ENCODE data around the gene RNF144A.

The RNF144A gene

GRCh38 chr2:7009207-7009911 lies 92.1 kb downstream of the RNF144A start:
- intact Hi-C loops (cut with DNase I), result no loop called here
- peak in 12 of 42 donors; percentile 16 to 69 (median 54) for DNase-seq

DNA sequence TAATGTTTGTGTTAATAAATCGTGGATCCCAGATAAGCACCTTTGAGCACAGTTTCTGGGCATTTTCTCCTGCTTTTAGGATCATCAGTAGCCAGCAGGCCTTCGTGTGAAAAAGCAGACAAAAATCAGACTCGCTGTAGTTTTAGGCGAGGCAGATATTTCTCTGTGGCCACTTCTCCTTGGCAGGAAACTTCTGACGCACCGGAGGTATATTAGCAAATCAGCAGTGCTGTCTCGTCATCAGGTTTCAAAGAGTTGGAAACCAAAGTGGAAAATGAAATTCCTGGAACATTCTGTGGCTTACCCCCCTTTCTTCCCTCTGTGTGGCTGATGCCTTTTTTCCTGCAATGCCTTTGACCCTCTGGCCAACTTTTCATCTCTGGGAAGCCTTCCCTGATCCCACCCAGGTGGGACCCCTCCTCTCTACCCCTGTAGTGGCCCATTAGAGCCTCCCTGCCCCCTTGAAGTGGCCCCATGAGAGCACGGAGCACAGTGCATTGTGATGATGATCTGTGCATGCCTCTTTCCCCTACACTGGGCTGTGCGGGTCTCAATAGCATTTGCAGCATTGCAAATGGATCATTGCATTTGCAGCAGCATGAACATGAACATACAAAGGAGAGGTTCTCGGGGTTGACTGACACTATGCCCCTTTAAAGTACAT lies 93.3 kb downstream of the RNF144A start:
- intact Hi-C loops (cut with DNase I), result no loop called here
- DNase-seq, result peak in 2 of 42 donors; percentile 7 to 17

DNA sequence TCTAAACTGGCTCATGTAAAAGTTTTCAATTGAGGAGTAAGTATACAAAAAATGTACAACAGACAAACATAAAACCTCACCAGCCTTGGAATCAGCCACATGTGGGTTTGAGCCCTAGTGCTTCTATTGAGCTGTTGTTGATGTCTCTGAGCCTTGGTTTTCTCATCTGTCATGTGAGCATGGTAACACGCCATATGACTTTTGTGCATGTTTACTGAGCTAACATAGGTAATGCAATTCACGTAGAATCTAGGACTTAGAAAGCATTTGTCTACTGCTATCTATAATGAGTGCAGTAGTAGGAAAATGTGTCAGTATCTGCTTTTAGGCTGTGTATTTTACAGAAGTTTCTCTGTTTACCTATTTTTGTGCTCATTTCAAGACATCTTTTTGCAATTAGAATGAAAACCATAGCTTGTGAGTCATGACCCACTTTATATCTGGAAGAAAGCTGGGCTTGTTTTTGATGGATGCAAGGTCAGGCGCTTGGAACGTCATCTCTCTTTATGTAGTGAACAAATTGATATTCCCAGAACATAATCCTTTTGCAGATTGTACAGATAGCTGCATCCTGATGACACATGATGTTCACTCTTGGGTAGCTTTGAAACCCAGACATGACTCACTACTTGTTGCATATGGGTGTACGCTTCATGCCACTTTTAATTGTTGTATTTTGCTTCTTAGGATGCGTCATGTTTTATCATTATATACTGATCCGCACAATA lies 94.3 kb downstream of the RNF144A start:
- peak in 14 of 42 donors; percentile 18 to 82 (median 64) for DNase-seq
- intact Hi-C loops (cut with DNase I), result no loop called here

GRCh38 chr2:7012141-7012764 lies 95.0 kb downstream of the RNF144A start:
- DNase-seq, result peak in 36 of 42 donors; percentile 52 to 86 (median 71)
- intact Hi-C loops (cut with DNase I), result no loop called here

DNA sequence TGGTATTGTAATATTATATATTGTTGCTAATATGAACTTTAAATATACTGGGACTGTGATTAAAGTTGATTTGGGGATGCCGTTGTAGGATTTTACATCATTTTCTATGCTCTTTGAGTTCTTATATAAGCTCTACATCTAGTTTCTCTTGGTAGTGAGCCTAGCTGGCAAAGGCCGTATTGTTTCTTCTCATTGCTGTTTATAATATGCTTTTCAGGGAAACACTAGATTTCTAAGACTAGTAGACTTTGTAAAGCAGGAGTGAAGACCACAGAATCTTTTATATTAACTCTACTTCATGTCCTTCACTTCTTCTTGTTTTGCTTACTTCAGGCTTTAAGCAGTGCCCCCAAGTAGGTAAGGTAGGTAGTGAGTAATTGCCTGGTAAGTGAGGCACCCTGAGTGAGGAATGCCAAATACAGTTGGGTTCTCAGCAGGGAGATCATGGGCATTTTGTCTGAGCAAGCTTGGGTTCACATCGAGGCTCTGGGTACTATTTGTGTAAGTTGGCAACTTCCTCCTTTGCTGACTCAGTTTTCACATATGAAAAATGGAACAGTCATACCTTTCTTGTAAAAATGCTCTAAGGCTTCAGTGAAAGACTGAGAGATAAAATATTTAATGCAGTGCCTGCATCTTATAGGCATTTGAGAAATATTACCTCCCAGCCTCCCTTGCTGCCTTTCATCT lies 96.4 kb downstream of the RNF144A start:
- peak in 2 of 42 donors; percentile 4 to 13 for DNase-seq
- intact Hi-C loops (cut with DNase I), result no loop called here

DNA sequence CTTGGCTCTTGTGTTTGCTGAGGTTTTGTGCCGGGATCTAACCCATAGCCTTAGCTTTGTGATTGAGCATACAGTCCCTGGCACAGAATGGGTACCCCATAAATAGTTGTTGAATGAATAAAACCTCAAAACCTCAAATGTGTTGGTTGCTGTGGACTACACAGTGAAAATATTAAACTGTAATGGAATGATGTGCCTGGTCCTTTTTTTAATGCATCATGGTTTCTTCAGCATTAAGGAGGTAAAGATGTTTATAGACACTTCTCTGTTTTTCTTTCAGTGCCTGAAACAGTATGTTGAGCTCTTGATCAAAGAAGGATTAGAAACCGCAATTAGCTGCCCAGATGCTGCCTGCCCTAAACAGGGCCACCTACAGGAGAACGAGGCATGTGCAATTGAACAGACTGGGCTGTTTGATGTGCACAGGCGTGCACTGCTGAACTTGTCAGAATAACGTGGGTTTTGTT lies 97.0 kb downstream of the RNF144A start:
- peak in 33 of 42 donors; percentile 40 to 86 (median 72) for DNase-seq
- intact Hi-C loops (cut with DNase I), result no loop called here

DNA sequence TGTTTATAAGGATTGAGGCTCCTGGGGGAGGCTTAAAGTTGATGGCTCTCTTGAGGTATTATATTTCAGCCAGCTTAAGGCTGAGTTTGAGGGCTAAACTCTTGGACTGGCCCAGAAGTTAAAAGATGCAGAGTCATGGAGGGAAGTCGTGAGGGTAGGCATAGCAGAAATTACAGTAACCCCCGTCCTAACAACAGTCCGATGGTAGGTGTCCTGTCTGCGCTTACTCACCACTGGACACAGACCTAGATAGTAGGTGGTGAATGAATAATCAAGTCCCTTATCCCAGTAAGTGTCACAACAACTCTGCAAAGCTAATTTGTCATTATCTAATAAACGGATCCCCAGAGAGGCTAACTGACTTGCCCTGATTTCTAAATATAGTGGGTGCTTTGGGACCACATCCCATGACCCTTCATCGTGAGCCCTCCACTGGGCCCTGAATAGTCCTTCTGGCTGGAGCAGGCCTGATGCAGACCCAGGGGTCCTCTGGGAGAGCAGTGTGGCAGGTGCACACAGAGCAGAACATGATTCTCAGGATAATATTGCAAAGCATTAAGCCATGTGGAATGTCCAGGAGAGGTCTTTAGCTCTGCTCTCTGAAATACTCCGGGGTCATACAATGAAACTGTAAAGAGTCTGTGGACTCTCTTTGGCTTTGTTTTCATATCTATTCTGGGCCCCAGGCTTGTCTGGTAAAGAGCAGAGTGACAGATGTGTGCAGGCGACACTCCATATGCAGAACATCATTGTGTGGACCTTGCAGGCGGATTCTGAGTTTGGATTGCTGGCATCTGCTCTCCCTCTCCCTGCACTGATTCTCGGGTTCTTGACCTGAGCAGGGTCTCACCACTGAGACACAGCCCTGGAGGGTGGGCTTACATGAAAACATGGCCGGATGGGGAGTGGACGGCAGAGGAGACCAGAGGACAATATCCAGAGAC lies 98.1 kb downstream of the RNF144A start:
- DNase-seq, result peak in 5 of 42 donors; percentile 7 to 35 (median 19)
- intact Hi-C loops (cut with DNase I), result no loop called here

DNA sequence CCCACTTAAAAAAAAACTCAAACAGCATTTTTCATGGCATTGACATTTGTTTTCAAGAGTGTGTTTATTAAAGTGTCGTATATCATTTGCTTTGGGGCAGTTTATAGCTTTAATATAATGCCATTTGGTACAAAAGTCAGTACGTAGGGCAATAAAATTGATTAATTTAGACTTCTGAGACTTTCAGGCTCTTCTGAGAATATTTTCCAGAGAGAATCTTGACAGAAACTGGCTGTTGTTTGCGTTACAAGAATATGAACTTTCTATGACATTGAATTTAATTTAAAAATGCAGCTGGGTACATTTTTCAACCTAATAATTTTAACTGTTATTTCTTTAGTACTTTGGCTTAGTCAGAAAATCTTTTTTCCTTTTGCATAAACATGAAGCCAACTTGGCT lies 98.9 kb downstream of the RNF144A start:
- no peak for DNase-seq
- intact Hi-C loops (cut with DNase I), result no loop called here

- DNase-seq, result peak in 6 of 42 donors; percentile 7 to 40 (median 18)
- intact Hi-C loops (cut with DNase I), result no loop called here
Observed at GRCh38 chr2:7016601-7017211, 99.5 kb downstream of the RNF144A start.

DNA sequence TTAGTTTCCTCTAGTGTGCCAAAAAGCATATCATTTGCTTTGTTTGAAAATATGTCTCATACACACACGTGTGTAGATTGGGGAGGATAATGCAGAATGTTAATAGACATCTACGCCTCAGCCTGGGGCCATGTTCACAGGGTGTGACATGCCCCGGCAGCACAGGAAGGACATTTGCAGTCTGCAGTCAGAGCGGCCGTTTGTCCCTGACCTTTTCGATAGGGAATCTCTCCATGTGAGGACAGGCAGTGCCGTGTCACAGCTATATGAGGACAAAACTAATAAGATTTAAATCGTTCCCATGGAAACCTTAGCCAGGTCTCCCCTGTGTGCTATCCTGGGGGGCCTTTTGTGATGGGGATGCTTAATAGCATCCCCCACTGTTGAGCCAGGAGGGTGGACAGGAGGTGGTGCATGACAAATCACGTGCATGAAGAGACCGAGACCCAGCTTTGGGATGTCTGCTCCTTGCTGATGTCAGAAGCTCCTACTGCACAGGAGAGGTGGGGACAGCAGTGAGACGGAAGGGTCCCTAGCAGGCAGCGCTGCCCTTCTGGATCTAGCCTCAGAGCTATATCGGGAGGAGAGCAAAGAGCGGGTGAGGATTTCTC lies 100.6 kb downstream of the RNF144A start:
- peak in 8 of 42 donors; percentile 6 to 33 (median 12) for DNase-seq
- intact Hi-C loops (cut with DNase I), result no loop called here

DNA sequence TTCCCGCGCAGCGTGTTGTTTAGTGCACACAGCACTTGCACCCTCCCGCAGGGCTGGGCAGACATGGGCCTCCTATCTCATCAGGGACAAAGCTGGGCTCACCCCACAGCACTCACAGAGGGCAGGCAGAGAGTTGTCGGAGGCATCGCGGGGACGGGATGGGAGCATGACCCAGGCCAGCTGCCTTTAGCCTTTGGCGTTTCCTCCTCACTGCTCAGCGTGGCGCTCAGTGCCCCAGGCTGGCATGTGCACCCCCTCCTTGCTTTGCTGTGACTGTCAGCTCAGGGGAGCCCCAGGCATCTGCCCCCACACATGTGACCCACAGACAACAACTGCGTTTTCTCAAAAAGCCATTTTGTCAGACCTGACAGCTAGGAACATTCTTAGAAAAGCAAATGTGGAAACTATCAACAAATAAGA lies 101.1 kb downstream of the RNF144A start:
- intact Hi-C loops (cut with DNase I), result no loop called here
- DNase-seq, result peak in 18 of 42 donors; percentile 28 to 76 (median 54)

DNA sequence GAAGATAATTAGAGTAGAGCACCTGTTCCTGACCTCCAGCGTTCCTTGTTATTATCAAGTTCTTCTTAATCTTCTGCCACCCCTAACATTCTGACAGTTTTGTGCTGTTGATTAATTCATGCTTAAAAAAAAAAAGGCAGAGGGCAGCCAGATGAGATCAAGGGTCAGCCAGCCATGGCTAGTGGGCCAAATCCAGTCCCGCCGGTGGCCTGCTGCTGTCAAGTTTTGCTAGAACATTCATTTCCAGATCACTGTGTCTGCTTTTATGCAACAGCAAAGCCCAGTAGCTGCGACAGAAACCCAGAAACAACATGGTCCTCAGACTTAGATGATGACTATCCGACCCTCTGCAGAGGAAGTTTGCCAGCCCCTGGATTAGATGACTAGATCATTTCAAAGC lies 101.6 kb downstream of the RNF144A start:
- peak in 6 of 42 donors; percentile 6 to 32 (median 12) for DNase-seq
- intact Hi-C loops (cut with DNase I), result no loop called here

DNA sequence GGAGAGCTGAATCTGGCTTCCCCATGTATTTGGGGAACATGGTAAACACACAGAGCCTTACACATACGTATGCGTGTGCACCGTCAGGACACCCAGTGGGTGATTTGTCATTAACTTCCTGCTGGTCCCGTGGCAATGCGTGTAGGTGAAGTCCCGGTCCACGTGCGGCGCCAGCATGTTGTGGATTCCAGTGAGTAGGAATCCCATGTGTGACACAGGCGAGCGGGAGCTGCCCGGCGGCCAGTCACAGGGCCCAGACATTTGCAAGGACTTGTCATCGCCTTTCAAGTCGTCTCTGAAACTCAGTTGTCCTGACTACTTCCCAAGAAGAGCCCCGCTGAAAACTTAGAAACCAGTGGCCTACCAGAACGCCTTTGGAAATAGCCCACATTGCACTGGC lies 102.0 kb downstream of the RNF144A start:
- DNase-seq, result peak in 8 of 42 donors; percentile 3 to 38 (median 9)
- intact Hi-C loops (cut with DNase I), result no loop called here

- intact Hi-C loops (cut with DNase I), result no loop called here
Observed at GRCh38 chr2:7020059-7020458, 102.8 kb downstream of the RNF144A start.

GRCh38 chr2:7020468-7020867 lies 103.3 kb downstream of the RNF144A start:
- intact Hi-C loops (cut with DNase I), result no loop called here
- DNase-seq, result peak in 4 of 42 donors; percentile 9 to 34 (median 20)

More at GRCh38 chr2:7020059-7020458, 102.8 kb downstream of the RNF144A start:
- DNase-seq, result peak in 3 of 42 donors; percentile 5 to 23 (median 17)

DNA sequence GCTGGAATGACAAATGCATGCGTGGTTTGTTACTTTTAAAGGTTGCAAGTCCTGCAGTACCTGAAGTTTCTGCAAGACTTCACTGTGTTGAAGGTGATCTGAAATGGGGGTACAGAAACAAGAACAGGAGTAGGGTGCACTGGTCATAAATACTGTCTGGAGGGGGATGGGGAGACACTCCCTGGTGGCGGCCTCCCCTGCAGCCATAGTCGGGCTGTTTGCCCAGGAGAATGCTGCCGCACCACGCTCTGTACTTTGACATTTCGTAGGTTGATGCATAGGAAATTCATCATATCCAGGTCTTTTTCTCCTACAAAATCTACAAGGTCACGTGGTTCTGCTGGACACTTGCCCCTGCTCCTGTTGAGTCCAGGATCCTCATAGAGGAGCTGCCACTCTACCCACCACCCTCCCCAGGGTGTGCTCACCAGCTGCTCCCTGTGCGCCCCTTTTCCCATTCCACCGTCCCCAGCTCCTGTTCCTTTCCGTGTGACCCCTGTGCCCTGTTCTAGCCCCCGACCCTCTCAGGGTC lies 103.8 kb downstream of the RNF144A start:
- peak in 3 of 42 donors; percentile 6 to 25 (median 13) for DNase-seq
- intact Hi-C loops (cut with DNase I), result no loop called here

Data from head of caudate nucleus (tissue), 42 donors.